Skin of body (tissue), 2 donors: ENCODE data around the gene RPS6KB2. TPM values are rescaled to one million over a fixed set of nuclear protein-coding genes. Genes with fewer than 3 reads are reported as not detected.
A peak's percentile ranks its signal among the peaks of the same experiment; 100 is the strongest.
"Not testable (repeated sequence)": the region's sequence is repeated elsewhere in the genome, so short reads cannot be mapped to it uniquely, and the experiment has no call there.

Source experiments
- DNase-seq: peaks from one replicate; lab custom pipeline; 2025; lab: John Stamatoyannopoulos, UW
- total RNA-seq: library from RNA; depleted of rRNA; stranded (reverse); fragments of >200 nt; gene quantifications from one replicate; pipeline ENCODE4 v1.2.3, GENCODE V29; 2014

RPS6KB2 gene
- total RNA-seq, 1 donor from 2014 or later = 39.8 TPM

- not testable (repeated sequence) for DNase-seq
Measured at GRCh38 chr11:67465530-67465929, 37.2 kb downstream of the RPS6KB2 start.

- no peak for DNase-seq
Measured at GRCh38 chr11:67466367-67466766, 38.1 kb downstream of the RPS6KB2 start.

- DNase-seq = no peak
Measured at GRCh38 chr11:67466962-67467771, 38.9 kb downstream of the RPS6KB2 start.

- DNase-seq = no peak
Measured at GRCh38 chr11:67468056-67468455, 39.8 kb downstream of the RPS6KB2 start.

- no peak for DNase-seq
Measured at GRCh38 chr11:67468456-67468758, 40.1 kb downstream of the RPS6KB2 start.

- peak; percentile 88 for DNase-seq
Measured at GRCh38 chr11:67468759-67469507, 40.6 kb downstream of the RPS6KB2 start, which contains the start of gene TMEM134. TMEM134 (minus strand) TSS chr11:67469251; CDS start chr11:67469192, 59 bp downstream.

- DNase-seq = no peak
Measured at GRCh38 chr11:67469508-67469811, 41.2 kb downstream of the RPS6KB2 start.

GRCh38 chr11:67470337-67471002 is 42.2 kb downstream of the RPS6KB2 start:
- DNase-seq = no peak

- no peak for DNase-seq
Measured at GRCh38 chr11:67472882-67473281, 44.6 kb downstream of the RPS6KB2 start.

- DNase-seq = not testable (repeated sequence)
Measured at GRCh38 chr11:67476692-67477091, 48.4 kb downstream of the RPS6KB2 start.

GRCh38 chr11:67477344-67478050 is 49.2 kb downstream of the RPS6KB2 start:
- not testable (repeated sequence) for DNase-seq

- DNase-seq = no peak
Measured at GRCh38 chr11:67482275-67482826, 54.1 kb downstream of the RPS6KB2 start.

GRCh38 chr11:67482827-67483798 is 54.8 kb downstream of the RPS6KB2 start, which contains the start of gene AIP:
AIP (plus strand) TSS chr11:67483026; CDS start chr11:67483159, 133 bp downstream.
- peak; percentile 98 for DNase-seq

- DNase-seq = no peak
Measured at GRCh38 chr11:67483831-67484665, 55.8 kb downstream of the RPS6KB2 start.

- DNase-seq = no peak
Measured at GRCh38 chr11:67484847-67485311, 56.6 kb downstream of the RPS6KB2 start.
